Measurements from ENCODE around the gene DHRS9. TPM values are rescaled to one million over a fixed set of nuclear protein-coding genes. Genes with fewer than 3 reads are reported as not detected.

DHRS9 gene
- total and polyA plus RNA-seq, 2 of the 4 experiments (the other 2 are of a cell fraction) = not detected

- H3K4ac ChIP-seq (ENCODE audit: low read depth, low read length) = no peak overlapping the region
- H3K9me1 ChIP-seq (ENCODE audit: insufficient read depth, low read length) = no peaks in the 10 kb centered on the region
- H3K27me3 ChIP-seq (ENCODE audit: control insufficient read depth, insufficient read depth, low read length) = no peaks in the 10 kb centered on the region
- no peak overlapping the region for H3K4me3 ChIP-seq (ENCODE audit: insufficient read depth, low read depth, low read length)
- H4K5ac ChIP-seq (ENCODE audit: low read depth, low read length) = no peak overlapping the region
- H2BK15ac ChIP-seq (ENCODE audit: low read depth, low read length) = no peak overlapping the region
- H3K27ac ChIP-seq (ENCODE audit: insufficient read depth, low read length) = no peak overlapping the region
- no peaks in the 10 kb centered on the region for H3K4me1 ChIP-seq (ENCODE audit: control insufficient read depth, insufficient read depth, low read length)
- H3K79me1 ChIP-seq (ENCODE audit: low read depth in 1 of 2, low read length in 2 of 2) = no peaks in the 10 kb centered on the region
- no peak overlapping the region for H3K4me2 ChIP-seq (ENCODE audit: low read depth, low read length)
- no peaks in the 10 kb centered on the region for H3K36me3 ChIP-seq (ENCODE audit: control insufficient read depth, insufficient read depth, low read length)
- H2AK9ac ChIP-seq (replicated peaks; ENCODE audit: low read depth, low read length, poor library complexity) = no peak overlapping the region
- H4K20me1 ChIP-seq (ENCODE audit: insufficient read depth, low read length) = no peaks in the 10 kb centered on the region
- ChIA-PET POLR2A (ENCODE audit: unreplicated experiment) (no interaction called here), CTCF (no interaction called here)
- WGBS, 2 experiments (ENCODE audit: extremely low coverage in 2 of 2, insufficient read length in 1 of 2) = 60% methylated on average over 1 of the region's 7 CpGs; no CpG with 5 or more reads in 1 of the 2 experiments
- H3K18ac ChIP-seq (ENCODE audit: low read depth, low read length) = no peak overlapping the region
- in situ Hi-C loops (cut with MboI; ENCODE audit: low sequenced_read_pairs) = no loop called here
- no peak overlapping the region for H4K8ac ChIP-seq (ENCODE audit: low read depth in 2 of 2, low read length in 2 of 2)
- DNase-seq = no peak
- ATAC-seq (ENCODE audit: low read depth) = no peak
- no peak overlapping the region for H4K91ac ChIP-seq (ENCODE audit: insufficient read depth, low read depth, low read length)
- H3K23ac ChIP-seq (ENCODE audit: low read depth, low read length) = no peak overlapping the region
- no peak overlapping the region for H3K56ac ChIP-seq (ENCODE audit: extremely low read depth, insufficient read depth, low read length)
- no peak overlapping the region for H2AFZ ChIP-seq (replicated peaks; ENCODE audit: low read length, poor library complexity)
- H3K9ac ChIP-seq (ENCODE audit: low read depth, low read length) = no peak overlapping the region
- dilution Hi-C loops (cut with HindIII; ENCODE audit: low sequenced_read_pairs, unreplicated experiment) = no loop called here
- H3K9me3 ChIP-seq (ENCODE audit: control insufficient read depth, insufficient read depth, low read length) = no peaks in the 10 kb centered on the region
- intact Hi-C loops (cut with micrococcal nuclease) = no loop called here
- H2AK5ac ChIP-seq (ENCODE audit: low read depth, low read length) = no peak overlapping the region
- TF ChIP-seq MXI1 (IDR thresholded peaks at IDR 0.05; ENCODE audit: borderline replicate concordance, low read depth, low read length) (no peak), ELK1 (IDR thresholded peaks at IDR 0.05; ENCODE audit: borderline replicate concordance, low read depth, low read length) (no peak), NFE2L2 (IDR thresholded peaks at IDR 0.05; ENCODE audit: low read depth, low read length) (no peak), MAFK (IDR thresholded peaks at IDR 0.05; ENCODE audit: low read depth, low read length) (no peak), RCOR1 (IDR thresholded peaks at IDR 0.05; ENCODE audit: insufficient replicate concordance, low read length) (no peak), RFX5 (IDR thresholded peaks at IDR 0.05; ENCODE audit: low read depth, low read length) (no peak), SMC3 (IDR thresholded peaks at IDR 0.05; ENCODE audit: low read depth, low read length) (no peak), CHD1 (IDR thresholded peaks at IDR 0.05; ENCODE audit: low read depth, low read length) (no peak), MAZ (IDR thresholded peaks at IDR 0.05; ENCODE audit: borderline replicate concordance, low read depth, low read length) (no peak), BHLHE40 (IDR thresholded peaks at IDR 0.05; ENCODE audit: low read depth, low read length) (no peak), CTCF (conservative IDR thresholded peaks at IDR 0.05; ENCODE audit: low read depth, low read length) (no peak), FOS (IDR thresholded peaks at IDR 0.05; ENCODE audit: low read depth, low read length) (no peak), CEBPB (IDR thresholded peaks at IDR 0.05; ENCODE audit: low read depth, low read length) (no peak), RAD21 (IDR thresholded peaks at IDR 0.05; ENCODE audit: low read length) (no peak)
- no TSS peak for BruUV-seq (replicated peaks)
- no peak overlapping the region for H2BK120ac ChIP-seq (ENCODE audit: low read depth, low read length)
- H3K14ac ChIP-seq (replicated peaks; ENCODE audit: low read depth, low read length) = no peak overlapping the region
- no peak overlapping the region for H2BK20ac ChIP-seq (ENCODE audit: low read depth, low read length)
- H2BK5ac ChIP-seq (ENCODE audit: low read depth, low read length, poor library complexity, severe bottlenecking) = no peak overlapping the region
Measured at GRCh38 chr2:169139145-169139544, 69.8 kb downstream of the DHRS9 start.
